ENCODE results near the gene OR4N5. TPM values are rescaled to one million over a fixed set of nuclear protein-coding genes. Genes with fewer than 3 reads are reported as not detected.

OR4N5 gene
- total RNA-seq, 1 donor from 2014 or later: not detected

GRCh38 chr14:20190596-20190995 lies 52.0 kb downstream of the OR4N5 start, which contains the start of gene OR11G2:
Gene OR11G2, plus strand, starts transcription at chr14:20190896. Its CDS starts 6,542 bp downstream, at chr14:20197438.
- TF ChIP-seq, protein P1, sequence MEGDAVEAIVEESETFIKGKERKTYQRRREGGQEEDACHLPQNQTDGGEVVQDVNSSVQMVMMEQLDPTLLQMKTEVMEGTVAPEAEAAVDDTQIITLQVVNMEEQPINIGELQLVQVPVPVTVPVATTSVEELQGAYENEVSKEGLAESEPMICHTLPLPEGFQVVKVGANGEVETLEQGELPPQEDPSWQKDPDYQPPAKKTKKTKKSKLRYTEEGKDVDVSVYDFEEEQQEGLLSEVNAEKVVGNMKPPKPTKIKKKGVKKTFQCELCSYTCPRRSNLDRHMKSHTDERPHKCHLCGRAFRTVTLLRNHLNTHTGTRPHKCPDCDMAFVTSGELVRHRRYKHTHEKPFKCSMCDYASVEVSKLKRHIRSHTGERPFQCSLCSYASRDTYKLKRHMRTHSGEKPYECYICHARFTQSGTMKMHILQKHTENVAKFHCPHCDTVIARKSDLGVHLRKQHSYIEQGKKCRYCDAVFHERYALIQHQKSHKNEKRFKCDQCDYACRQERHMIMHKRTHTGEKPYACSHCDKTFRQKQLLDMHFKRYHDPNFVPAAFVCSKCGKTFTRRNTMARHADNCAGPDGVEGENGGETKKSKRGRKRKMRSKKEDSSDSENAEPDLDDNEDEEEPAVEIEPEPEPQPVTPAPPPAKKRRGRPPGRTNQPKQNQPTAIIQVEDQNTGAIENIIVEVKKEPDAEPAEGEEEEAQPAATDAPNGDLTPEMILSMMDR (IDR thresholded peaks at IDR 0.05; ENCODE audit: insufficient read depth, low read length, poor library complexity, severe bottlenecking): no peak
- Histone ChIP-seq H3K4me3 (ENCODE audit: low read depth, low read length) (no peak within 1 kb of the TSS), H3K27me3 (ENCODE audit: control insufficient read depth, insufficient read depth, low read length) (no peaks in the 10 kb centered on the region), H3K36me3 (ENCODE audit: control insufficient read depth, insufficient read depth, low read length) (no peaks in the 10 kb centered on the region)
- no peak for DNase-seq (ENCODE audit: low read depth)

DNA sequence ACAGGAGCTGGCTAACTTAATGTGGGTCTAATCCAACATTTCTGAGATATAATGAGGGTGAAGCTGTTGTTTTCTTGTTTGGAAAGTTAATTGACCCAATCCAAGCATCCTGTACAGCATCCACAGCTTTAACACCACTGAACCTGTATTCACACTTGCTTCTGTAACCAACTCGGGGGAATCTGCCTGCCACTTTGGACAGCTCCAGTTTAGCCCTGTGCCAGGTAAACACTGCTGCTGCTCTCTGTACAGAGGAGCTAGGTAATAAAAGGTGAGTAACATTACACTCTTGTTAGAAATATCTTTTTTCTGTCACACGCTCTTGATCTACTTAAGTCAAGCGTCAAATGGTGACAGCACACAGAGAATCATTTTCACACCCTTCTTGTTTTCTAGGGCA lies 52.8 kb downstream of the OR4N5 start:
- TF ChIP-seq, protein P1 (IDR thresholded peaks at IDR 0.05; ENCODE audit: insufficient read depth, low read length, poor library complexity, severe bottlenecking): no peak
- no peaks in the 10 kb centered on the region for H3K36me3 ChIP-seq (ENCODE audit: control insufficient read depth, insufficient read depth, low read length)
- no peaks in the 10 kb centered on the region for H3K27me3 ChIP-seq (ENCODE audit: control insufficient read depth, insufficient read depth, low read length)
- no peak overlapping the region for H3K4me3 ChIP-seq (ENCODE audit: low read depth, low read length)
- DNase-seq (ENCODE audit: low read depth): no peak

DNA sequence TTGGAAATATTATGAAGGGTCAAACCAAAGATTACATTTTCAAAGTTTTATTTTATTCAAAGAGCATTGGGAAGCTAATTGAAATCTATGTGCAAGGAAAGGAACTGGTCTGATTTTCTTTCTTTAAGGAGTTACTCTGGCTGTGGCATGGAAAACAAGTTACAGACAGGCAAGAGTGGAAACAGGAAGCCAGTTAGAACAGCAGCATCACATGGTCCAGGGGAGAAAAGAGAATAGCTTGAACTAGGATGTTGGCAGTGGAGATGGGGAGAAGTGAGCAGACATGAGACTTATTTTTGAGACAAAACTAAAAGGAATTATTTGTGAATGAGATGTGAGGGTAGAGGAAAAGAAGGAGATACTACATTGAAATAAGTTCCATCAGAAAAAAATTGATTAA lies 55.5 kb downstream of the OR4N5 start:
- H3K27me3 ChIP-seq (ENCODE audit: control insufficient read depth, insufficient read depth, low read length): no peaks in the 10 kb centered on the region
- H3K36me3 ChIP-seq (ENCODE audit: control insufficient read depth, insufficient read depth, low read length): no peaks in the 10 kb centered on the region
- TF ChIP-seq, protein P1 (IDR thresholded peaks at IDR 0.05; ENCODE audit: insufficient read depth, low read length, poor library complexity, severe bottlenecking): no peak
- H3K4me3 ChIP-seq (ENCODE audit: low read depth, low read length): no peak overlapping the region
- DNase-seq (ENCODE audit: low read depth): no peak

Other genes with a start within 250 kb of the OR4N5 start
- gene OR4K5, start 218.2 kb upstream of the OR4N5 start, total RNA-seq: not detected in 2 replicates
- gene OR4K1, start 207.9 kb upstream of the OR4N5 start, total RNA-seq: not detected in 2 replicates
- gene OR4K15, start 163.2 kb upstream of the OR4N5 start, total RNA-seq: not detected in 2 replicates
- not detected in 2 replicates for gene OR4Q2, start 136.7 kb upstream of the OR4N5 start, total RNA-seq
- gene OR4K14, start 119.5 kb upstream of the OR4N5 start, total RNA-seq: not detected in 2 replicates
- not detected in 2 replicates for gene OR4K13, start 102.8 kb upstream of the OR4N5 start, total RNA-seq
- not detected in 2 replicates for gene OR4L1, start 78.8 kb upstream of the OR4N5 start, total RNA-seq
- gene OR4K17, start 28.1 kb upstream of the OR4N5 start, total RNA-seq: not detected in 2 replicates
- not detected in 2 replicates for gene OR11G2, start 52.1 kb downstream of the OR4N5 start, total RNA-seq
- not detected in 2 replicates for gene OR11H6, start 84.9 kb downstream of the OR4N5 start, total RNA-seq
- gene OR11H7, start 90.2 kb downstream of the OR4N5 start, total RNA-seq: not detected in 2 replicates
- gene OR11H4, start 100.5 kb downstream of the OR4N5 start, total RNA-seq: not detected in 2 replicates
- gene TTC5, start 167.1 kb downstream of the OR4N5 start, total RNA-seq: 10.9 and 13.3 TPM in 2 replicates
- 236 and 246 TPM in 2 replicates for gene CCNB1IP1, start 194.5 kb downstream of the OR4N5 start, total RNA-seq
- gene PARP2, start 204.8 kb downstream of the OR4N5 start, total RNA-seq: 16.2 and 22.2 TPM in 2 replicates